Measurements from ENCODE around the gene TOLLIP.
"Not testable (repeated sequence)": the region's sequence is repeated elsewhere in the genome, so short reads cannot be mapped to it uniquely, and the experiment has no call there.

The TOLLIP gene
- total RNA-seq = 28.9 reads per million, percentile 55 among the genes with 10 or more reads in this experiment

DNA sequence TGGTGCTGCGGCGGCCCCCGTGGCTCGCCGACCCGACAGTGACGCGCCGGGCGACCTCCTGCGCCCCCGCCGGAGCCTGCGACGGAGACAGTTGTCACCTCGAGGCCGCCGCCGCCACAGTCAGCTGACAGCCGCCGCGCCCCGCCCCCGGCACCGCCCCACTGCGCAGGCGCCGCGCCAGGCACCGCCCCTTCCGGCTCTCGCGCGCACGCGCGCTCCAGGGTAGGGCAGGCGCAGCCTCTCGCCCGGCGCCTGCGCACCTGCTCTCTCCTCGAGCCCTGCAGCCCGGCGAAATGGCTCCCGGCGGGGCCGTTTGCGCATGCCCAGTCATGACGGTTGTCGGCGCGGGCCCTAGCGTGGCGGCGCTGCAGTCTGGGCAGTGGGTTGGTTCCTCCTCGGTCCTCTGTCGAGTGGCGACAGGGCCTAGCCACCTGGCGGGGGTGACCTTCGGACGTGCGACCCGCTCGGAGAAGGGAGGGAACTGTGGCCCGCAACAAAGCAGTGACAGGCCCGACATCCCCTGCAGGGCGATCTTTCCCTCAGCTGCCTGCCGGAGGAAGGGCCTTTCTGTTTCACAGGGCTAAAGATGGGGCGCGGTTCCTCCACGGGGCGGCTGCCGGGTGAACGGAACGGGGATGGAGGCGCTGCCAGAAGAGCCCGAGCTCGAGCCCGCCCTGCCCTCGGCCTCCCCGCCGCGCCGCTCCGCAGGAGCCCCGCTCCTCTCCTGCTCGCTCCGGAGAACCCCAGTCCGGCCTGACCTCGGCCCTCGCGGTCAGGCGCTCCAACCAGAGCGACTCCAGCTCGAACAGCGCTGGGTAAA is at the start of gene TOLLIP:
Gene TOLLIP, minus strand, starts transcription at position 135 of the 820 bp plus-strand sequence. Its CDS starts 134 bp downstream, at position 1.
- DNase-seq = peak; percentile 97

DNA sequence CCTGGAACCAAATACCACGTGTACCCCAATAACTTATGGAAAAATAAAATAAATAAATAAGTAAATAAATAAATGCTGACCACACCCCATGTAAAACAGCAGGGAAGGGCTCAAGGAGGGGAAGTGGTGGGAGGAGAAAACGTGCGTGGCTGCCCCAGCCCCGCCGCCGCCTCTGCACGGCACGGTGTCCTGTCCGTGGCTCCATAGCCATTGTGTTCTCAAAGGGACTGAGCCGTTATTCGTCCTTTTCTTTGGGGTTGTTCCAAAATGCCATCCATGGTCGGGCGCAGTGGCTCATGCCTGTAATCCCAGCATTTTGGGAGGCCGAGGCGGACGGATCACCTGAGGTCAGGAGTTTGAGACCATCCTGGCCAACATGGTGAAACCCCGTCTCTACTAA is 49.5 kb upstream of the TOLLIP start:
- not testable (repeated sequence) for DNase-seq

DNA sequence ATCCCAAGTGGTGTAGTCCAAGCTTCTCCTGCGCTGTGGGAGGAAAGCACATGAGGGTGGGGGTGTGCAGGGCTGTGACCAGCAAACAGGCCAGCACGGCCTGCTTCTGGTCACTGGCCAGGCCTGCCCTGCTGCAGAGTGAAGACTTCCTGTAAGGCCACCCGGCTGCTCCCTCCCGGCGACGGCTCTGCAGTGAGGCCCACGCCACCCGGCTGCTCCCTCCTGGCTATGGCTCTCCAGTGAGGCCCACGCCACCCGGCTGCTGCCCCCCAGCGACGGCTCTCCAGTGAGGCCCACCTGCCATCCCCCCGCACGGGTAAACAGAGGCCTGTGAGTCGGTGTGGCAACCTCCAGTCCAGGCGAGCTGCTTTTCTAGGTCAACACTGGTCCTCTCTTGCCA is 48.9 kb upstream of the TOLLIP start:
- DNase-seq = no peak

DNA sequence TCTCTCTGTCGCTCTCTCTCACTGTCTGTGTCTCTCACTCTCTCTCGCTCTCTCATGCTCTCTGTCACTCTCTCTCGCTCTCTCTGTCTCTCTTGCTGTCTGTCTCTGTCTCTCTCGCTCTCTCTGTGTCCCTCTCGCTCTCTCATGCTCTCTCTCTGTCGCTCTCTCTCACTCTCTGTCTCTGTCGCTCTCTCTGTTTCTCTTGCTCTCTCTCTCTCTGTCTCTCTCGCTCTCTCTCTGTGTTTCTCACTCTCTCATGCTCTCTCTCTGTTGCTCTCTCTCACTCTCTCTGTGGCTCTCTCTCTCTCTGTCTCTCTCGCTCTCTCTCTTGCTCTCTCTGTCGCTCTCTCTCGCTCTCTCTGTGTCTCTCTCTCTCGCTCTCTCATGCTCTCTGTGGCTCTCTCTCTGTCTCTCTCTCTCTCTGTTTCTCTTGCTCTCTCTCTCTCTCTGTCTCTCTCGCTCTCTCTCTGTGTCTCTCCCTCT is 47.1 kb upstream of the TOLLIP start:
- DNase-seq = no peak

DNA sequence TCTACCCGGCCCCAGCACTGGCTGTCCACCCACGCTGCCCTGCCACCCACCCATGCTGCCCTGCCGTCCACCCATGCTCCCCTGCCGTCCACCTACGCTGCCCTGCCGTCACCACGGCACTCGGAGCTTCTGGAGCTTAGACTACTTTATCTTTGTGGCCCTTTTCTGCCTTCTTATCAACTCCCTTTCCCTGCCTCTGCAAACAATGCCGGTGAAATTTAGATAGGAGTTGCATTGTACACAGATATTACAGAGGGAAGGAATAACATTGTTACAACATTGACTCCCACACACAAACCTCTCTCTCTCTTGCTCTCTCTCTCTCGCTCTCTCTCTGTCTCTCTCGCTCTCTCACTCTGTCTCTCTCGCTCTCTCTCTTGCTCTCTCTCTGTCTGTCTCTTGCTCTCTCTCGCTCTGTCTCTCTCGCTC is 46.6 kb upstream of the TOLLIP start:
- no peak for DNase-seq

DNA sequence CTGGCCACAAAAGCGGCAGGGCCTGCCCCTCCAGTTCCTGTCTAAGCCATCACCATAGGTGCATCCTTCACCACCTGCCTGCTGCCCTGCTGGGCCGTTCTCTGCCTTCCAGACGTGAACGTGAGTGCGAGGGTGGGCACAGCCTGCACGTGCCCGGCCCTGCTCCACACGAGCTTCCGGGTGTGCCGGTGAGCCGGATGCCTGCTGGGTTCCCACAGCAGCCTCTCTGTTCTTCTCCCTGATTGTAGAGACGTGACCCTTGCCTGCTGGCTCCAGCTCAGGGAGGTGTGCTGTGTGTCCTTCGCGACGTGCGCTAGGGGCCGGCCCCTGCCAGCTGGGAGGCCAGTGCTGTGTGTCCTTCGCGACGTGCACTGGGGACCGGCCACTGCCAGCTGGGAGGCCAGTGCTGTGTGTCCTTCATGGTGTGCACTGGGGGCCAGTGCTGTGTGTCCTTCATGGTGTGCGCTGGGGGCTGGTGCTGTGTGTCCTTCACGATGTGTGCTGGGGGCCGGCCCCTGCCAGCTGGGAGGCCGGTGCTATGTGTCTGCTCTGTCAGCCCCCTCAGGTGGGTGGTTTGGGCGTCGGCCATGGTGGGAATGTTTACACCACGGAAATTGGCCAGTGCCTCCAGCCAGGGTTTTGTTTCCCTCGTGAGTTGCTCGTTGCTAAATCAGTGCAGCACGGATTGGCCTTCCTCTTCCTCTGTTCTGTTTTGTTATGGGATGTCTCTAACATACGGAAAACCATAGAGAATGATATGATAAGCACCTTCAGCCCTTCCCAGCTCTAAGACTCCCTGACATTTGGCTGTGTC is 44.9 kb upstream of the TOLLIP start:
- no peak for DNase-seq

DNA sequence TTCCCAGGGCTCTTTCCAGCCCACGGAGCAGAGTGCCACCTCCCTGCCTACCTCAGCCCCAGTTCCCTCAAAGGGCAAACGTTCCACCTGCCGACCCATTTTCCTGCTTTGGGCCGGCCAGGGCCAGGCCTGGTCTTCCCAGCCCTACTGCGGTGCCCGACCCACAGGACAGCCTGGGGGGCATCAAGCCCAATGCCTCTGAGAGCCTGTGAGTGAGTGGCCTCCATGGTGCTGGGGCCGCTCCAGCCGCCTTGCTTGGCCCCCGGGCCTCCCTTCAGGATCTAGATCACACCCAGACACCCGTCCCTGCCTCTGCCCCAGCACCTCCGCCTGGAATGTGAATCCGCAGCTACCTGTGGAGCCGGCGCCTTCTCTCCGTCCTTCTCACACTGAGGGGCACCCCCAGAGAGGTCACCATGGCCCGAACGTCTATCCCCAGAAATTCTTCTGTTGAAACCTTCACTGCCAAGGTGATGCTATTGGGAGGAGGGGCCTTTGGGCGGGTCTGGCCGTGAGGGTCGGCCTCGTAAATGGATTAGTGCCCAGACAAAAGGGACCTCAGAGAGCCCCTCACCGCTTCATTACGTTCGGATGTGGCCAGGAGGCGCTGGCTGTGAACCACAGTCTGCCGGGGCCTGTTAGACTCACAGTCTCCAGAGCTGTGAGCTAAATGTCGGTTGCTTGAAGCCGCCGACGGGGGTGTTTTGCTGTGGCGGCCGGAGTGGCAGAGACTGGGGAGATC is 44.1 kb upstream of the TOLLIP start:
- DNase-seq = no peak

DNA sequence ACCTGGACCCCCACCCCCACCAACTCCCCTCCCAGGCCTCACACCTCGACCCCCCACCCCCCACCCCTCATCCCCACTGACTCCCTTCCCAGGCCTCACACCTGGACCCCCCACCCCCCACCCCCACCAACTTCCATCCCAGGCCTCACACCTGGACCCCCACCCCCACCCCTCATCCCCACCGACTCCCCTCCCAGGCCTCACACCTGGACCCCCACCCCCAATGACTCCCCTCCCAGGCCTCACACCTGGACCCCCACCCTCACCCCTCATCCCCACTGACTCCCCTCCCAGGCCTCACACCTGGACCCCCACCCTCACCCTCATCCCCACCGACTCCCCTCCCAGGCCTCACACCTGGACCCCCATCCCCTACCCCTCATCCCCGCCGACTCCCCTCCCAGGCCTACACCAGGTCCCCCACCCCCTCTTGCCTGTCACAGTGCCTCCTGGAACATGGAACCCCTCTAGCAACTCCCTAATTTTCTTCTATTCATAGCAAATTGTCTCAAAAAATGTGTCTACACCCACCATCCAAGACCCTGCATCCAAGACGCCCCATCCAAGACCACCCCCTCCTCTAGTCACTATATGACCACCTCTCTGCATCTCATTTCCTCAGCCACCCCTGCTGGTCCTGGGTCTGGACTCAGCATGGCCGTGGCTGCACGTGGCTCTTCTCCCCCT is 43.4 kb upstream of the TOLLIP start:
- no peak for DNase-seq

DNA sequence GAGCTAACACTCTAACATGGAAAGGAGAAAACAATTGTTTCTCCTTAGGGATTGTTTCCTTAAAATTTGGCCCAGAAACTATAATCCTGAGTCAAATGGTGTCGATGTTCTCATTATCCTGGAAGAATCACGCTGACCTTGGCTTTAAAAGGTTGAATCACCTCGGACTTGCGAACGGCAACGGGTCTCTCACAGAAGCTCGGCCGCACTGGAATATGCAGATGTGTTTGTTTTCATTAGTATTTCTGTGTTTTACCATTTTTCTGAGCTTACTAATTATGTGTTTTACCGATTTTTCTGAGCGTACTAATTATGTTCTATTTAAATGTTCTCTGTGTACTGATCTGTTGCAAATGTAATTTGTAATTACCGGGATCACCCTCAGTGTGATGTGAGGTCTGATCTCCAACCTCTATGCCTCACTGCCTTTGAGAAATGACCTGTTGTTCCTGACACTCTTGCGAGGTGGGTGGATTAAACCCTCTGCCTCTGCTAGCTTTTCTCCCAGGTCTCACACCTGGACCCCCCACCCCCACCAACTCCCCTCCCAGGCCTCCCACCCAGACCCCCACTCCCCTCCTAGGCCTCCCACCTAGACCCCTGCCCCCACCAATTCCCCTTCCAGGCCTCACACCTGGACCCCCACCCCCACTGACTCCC is 42.0 kb upstream of the TOLLIP start:
- DNase-seq = no peak

DNA sequence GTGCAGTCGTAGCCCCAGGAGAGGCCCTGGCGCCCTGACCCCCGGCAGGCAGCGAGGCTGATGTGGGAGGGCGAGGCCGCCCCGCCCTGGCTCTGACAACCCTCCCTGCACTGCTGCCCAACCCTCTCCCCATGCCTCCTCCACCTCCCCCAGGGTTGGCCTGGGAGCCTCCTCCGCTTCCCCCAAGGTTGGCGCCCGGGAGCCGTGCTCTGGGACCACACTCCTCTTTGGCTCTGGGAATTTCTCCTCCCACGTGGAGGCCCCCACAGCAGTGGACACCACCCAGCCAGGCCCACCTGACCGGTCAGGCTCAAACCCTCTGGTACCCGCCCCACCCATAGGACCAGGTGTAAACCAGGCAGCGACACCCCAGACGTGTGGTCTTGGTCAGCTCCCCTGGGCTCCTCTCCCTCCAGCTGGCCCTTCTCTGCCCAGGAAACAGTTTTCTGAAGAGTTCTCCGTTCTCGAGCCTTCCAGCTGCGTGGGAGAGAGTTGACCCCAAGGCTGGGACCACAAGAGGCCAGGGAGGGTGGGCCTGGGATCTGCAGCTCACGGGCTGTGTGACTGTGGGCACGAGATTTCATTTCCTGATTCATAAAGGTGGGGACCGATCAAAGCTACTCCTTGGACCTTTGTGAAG is 40.8 kb upstream of the TOLLIP start:
- DNase-seq = no peak

DNA sequence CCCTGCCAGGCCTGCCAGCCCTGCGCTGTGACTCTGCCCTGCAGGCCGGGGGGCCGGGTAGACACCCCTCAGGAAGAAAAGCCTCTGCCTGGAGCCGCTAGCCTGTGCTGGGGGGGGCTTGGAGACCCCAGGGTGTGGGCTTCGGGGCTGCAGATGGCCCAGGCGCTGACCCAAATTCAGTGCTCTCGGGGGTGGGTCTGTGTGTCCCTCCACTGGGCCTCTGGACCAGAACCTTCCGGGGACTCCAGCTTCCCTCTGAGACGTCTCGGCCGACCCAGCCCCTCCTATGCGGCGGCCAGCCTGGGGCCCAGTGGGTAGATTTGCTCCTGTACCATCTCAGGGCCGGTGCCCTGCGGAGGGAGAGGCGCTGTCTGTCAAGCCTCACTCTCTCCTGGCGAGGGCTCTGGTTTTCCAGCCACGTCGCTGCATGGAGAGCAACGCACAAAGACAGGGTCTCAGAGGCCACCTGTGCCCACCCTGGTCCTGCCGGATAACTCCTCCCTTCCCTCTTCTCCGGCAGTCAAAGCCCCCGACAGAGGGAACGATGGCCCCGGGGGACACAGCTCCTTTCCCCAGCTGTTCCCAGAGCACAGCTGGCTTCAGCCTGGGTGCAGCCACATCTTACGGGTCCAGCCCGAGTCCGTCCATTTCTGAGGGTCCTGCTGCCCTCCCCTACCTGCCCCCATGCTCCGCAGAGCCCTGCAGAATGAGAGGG is 40.1 kb upstream of the TOLLIP start:
- DNase-seq = no peak

DNA sequence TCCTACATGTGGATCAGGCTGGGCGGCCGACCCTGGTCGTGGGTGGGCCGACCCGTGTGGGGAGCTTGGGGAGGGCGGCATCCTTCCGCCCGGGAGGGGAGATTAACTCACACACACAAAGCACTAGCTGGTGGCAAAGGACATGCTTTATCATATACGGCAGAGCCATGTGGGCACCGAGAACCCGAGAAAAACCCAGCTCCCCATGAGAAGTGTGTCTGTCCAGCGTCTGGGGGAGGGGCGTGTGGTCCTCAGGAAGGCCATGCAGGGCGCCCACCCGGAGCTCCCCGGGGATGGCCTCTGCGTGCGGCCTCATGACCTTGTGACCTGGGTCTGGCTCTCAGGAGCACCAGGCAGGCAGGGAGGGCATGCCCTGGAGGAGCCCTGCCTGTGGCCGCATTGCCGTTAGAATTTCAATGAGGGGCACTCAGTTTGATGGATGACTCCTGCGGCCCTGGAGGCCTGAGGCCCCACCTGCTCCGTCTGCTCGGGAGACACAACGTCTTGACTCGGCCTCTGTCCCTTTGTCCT is 39.4 kb upstream of the TOLLIP start:
- DNase-seq = no peak

DNA sequence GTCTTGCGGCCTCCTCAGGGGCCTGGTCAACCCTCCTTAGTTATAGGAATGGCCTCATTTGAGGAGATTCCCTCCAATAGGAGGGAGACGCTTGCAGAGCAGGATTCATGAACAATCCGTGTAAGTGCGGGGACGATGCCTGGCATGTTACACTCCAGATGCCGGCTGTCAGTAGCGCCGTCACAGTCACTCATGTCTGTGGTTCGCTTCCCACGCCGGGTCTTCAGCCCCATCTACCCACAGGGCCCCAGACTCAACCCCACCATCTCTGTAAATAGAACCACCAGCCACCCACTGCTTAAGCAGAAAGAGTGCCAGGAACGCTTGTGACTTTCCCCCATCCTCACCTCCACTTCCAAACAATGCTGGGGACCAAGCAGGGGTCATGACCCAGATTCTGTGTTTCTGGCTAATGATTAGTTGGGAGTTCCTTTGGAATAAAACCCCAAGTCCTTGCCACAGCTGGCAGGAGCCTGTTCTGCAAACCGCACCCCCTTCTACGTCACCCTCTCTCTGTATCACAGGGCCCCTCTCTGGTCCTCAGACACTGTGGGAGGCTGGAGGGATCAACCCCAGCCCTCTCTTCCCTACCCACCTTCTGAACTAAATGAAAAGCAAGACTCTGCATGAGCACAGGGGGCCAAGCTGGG is 38.8 kb upstream of the TOLLIP start:
- no peak for DNase-seq

DNA sequence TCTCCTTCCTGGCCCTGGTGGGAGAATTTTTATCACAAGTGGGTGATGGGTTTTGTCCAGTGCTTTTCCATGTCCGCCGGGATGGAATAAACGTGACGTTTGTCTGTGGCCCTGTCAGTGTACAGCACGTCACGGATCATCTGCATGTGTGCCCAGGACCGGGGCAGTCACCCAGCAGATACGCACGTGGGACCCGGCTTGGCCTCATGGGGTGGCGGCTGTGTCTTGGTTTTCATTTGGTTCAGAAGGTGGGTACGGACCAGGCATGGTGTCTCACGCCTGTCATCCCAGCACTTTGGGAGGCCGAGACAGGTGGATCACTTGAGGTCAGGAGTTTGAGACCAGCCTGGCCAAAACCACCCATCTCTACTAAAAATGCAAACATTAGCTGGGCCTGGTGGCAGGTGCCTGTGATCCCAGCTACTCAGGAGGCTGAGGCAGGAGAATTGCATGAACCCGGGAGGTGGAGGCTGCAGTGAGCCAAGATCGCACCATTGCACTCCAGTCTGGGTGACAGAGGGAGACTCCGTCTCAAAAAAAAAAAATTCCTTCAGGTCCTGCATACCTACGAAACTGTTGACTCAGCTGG is 38.1 kb upstream of the TOLLIP start:
- DNase-seq = not testable (repeated sequence)

DNA sequence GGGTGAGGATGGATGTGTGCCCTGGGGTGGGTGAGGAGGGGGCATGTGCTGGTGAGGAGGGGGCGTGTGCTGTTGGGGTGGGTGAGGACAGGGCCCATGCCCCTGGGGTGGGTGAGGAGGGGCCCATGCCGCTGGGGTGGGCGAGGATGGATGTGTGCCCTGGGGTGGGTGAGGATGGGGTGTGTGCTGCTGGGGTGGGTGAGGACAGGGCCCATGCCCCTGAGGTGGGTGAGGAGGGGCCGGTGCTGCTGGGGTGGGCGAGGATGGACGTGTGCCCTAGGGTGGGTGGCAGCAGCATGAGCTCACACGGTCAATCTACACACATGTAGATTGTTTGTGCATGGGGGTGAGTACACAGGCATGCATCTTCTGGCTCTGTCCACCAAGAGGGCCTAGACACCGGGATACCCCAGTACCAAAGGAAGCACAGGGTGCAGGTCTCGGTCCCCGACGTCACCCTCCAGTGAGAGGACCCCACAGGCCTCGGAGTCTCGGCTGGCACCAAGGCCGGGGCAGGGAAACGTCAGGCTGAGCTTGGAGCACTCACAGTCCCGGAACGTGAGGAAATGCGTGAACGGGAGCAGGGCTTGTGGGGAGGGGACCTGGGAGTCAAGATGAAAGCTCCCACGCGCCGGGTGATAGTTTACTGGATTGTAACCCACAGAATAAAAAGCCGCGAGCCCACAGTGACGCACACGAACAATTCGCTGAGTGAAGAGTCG is 37.4 kb upstream of the TOLLIP start:
- DNase-seq = no peak

DNA sequence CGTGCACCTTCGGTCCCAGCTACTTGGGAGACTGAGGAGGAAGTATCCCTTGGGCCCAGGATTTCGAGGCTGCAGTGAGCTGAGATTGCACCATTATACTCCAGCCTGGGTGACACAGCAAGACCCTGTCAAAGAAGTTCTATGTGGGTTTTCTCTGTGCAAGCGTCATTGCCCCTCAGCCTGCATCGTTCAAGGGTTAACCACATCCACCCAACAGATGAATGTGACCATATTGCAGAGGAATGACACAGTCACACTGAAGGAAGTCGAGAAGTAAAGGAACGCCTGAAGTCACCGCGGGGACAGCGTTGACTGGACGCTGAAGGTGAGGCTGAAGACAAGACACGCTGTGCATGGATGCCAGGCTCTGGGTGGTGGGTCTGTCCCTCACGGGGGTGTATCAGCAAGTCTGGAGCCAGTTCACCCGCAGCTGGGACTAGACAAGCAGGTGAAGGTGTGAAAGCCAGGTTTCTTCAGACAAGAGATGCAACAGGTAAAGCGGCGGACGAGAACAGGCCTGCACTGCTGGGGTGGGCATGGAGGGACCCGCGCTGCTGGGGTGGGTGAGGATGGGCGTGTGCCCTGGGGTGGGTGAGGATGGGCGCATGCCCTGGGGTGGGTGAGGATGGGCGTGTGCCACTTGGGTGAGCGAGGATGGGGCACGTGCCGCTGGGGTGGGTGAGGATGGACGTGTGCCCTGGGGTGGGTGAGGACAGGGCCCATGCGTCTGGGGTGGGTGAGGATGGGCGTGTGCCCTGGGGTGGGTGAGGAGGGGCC is 36.5 kb upstream of the TOLLIP start:
- DNase-seq = no peak

DNA sequence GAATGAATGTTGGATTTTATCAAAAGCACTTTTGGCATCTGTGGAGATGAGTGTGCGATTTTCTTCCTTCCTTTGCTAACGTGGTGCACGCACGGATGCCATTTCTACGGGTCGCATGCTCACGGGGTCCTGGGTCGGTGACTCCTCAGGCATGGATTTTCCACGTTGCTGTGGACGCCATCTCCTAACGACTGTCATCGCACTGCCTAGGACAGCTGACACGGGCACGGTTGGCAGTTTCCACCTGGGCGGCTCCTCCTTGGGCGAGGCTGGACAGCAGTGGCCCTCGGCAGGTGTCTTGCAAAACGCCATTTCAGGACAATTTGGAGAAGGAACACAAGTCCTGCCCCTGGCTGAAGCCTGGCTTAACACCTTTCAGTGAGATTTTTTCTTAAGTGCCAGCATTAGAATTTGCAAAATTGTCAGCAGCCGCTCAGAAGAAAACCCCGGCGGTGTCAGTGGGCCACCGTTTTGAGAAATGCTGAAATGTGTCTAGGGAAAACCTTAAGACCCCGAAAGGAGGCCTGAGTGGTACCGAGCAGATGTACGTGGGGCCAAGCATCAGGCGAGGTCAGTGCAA is 34.7 kb upstream of the TOLLIP start:
- no peak for DNase-seq
